Stimulated activated CD4-positive, alpha-beta T cell treated with anti-CD3 and anti-CD28 coated beads, Interleukin-1b, Interleukin-23, amount 100 ng/mL, for 4 hours (primary cell): ENCODE data around the gene CMSS1.
"Not testable (repeated sequence)": the region's sequence is repeated elsewhere in the genome, so short reads cannot be mapped to it uniquely, and the experiment has no call there.

Experiments
- DNase-seq, 2 donors: peaks; one replicate each; pipeline ENCODE4 v3.0.0-alpha.2; 2020; ENCODE audit warnings: low read depth in 2 of 2

The CMSS1 gene

DNA sequence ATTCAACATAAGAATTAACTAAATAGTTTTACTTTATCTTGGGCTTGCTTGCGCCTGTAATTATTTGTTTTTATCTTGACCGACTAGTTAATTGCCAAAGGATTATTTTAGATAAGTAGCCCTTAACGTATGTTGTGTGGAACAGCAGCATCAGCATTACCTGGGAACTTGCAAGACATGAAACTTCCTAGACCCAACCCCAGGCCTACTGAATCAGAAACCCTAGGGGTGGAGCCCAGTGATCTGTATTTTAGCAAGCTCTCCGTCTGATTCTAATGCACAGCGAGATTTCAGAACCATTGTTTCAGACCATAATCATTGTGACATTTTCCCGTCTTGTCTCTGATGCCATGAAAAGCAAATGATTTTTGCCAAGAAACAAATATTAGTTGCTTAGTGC, 265.5 kb downstream of the CMSS1 start:
- DNase-seq = no peak

- DNase-seq = no peak
Measured at GRCh38 chr3:100084100-100084806, 266.6 kb downstream of the CMSS1 start.

DNA sequence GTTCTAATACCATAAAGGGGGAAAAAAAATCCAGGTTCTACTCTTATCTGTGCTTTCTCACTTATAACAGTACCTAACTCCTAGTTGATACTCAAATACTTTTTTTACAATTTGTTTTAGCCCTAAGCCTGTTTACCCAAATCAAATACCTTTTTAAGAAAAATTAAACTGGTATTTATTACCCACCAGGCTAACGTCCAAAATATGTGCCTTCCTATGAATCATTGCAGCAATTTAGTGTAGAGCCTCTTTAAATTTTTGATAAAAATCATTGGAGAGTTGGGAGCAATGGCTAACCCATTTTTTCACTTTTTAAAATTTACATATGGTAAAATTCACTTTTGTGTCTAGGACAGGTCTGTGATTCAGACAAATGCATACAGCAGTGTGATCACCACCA, 268.7 kb downstream of the CMSS1 start:
- DNase-seq = no peak

- DNase-seq = no peak
Measured at GRCh38 chr3:100087198-100087597, 269.5 kb downstream of the CMSS1 start.

DNA sequence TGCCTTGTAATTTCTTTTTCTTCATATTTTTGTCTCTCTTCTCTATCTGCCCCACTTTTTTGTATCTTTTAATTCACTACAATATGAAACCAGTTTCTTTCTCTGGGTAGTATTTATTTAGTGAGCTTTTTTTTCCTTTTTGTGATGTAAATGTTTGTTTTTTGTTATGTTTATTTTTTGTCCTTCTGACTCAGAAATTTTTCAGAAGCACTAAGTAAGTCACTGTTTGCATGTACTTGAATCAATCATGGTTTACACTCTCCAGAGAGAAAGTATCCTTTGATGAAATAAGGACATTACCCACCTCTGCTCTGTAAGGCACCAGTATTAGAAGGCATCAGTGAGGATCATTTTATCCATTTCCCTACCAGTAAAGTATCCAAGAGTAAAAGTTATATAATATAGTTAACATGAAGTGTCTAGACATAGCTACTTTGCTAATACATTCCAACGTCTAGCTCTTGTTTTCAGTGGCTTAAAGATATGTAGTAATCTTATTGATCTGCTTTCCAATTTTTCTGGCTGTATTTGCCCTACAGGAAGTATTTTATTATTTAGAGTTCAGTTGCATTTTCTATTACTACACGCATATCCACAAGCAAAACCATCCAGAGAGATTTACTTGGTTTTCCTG, 271.2 kb downstream of the CMSS1 start:
- no peak for DNase-seq

GRCh38 chr3:100089812-100090668, 272.4 kb downstream of the CMSS1 start:
- no peak for DNase-seq

DNA sequence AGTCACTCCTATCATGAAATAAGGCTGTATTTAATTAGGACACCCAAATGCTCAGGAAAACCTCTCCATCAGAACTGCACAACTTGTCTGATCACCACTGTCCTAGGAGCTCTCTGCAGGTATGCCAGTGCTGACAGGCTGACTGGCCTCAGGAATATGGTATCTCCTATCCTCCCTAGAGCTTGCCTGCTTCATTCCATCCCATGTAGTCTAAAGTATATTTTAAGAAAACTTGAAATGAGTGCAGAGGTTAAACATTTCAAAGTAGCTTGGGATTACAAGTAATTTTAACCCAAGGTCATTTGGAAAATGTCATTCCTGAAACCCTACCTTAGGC, 273.0 kb downstream of the CMSS1 start:
- no peak for DNase-seq

GRCh38 chr3:100093831-100094230, 276.2 kb downstream of the CMSS1 start:
- no peak for DNase-seq

GRCh38 chr3:100096286-100096685, 278.6 kb downstream of the CMSS1 start:
- DNase-seq = not testable (repeated sequence)

- no peak for DNase-seq
Measured at GRCh38 chr3:100096866-100097265, 279.2 kb downstream of the CMSS1 start.

GRCh38 chr3:100097919-100098783, 280.5 kb downstream of the CMSS1 start:
- no peak for DNase-seq

DNA sequence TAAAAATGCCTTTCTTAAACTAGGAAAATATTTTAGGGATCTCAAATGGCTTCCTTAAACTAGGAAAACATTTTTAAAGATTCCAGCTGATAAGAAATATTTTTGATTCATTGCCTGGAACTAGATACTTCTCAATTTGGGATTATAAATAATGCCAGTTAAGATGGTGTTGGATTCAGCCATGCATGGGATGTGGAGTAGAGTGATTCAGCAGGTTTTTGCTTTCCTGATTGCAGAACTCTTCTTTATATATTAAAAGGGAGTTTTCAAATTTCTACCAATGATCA, 281.1 kb downstream of the CMSS1 start:
- DNase-seq = no peak

DNA sequence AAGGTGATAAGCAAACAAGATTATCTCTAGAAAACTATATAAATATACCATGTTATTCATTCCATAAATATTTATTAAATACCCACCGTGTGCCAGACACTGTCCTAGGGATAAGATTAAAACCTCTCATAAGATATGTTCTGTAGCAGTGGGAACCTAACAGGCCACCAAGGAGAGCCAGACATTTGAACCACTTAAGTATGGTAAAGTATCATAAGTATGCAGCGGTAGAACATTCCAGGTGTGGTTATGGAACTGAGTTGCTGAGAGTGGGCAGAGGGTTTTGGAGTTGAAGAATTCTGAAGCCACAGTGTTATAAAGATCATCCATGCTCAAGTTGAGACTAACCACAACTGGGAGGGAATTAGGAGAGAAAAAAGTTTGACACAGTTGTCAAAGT, 282.0 kb downstream of the CMSS1 start:
- no peak for DNase-seq

DNA sequence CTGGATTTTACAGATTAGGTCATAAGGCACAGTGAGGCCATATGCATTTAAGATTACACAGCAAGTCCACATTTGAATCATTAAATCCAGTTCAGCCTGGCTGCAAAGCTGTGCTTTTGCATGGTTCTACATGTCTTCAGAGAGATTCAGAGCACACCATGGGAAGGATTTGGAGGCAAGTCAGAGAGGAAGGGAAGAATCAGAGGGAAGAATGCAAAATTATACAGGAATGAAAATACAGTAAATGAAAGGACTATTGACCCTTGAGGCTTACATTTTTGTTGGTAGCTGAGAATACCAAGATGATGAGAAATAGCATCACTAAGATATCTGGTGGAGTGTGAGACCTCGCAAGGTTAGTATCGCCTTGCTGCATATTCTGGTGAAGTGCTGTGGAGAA, 282.8 kb downstream of the CMSS1 start:
- no peak for DNase-seq

DNA sequence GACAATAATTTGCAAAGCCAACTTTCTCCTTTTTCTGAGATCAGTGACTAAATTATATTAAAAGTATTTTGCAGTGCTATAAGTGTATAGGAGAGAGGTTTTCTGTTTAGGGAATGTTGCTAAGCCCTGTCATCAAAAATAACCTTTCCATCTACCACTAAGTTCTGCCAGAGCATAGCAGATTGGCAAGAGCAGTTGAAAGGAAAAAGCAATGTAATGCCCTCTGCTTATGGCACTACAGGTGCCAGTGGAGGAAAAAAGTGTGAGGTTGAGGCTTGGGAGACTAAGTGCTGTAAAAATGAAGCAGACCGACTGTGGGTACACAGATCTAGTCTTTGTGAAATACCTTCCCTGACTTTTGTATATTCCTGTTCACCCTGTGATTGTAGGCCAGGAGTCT, 285.1 kb downstream of the CMSS1 start:
- DNase-seq = no peak

DNA sequence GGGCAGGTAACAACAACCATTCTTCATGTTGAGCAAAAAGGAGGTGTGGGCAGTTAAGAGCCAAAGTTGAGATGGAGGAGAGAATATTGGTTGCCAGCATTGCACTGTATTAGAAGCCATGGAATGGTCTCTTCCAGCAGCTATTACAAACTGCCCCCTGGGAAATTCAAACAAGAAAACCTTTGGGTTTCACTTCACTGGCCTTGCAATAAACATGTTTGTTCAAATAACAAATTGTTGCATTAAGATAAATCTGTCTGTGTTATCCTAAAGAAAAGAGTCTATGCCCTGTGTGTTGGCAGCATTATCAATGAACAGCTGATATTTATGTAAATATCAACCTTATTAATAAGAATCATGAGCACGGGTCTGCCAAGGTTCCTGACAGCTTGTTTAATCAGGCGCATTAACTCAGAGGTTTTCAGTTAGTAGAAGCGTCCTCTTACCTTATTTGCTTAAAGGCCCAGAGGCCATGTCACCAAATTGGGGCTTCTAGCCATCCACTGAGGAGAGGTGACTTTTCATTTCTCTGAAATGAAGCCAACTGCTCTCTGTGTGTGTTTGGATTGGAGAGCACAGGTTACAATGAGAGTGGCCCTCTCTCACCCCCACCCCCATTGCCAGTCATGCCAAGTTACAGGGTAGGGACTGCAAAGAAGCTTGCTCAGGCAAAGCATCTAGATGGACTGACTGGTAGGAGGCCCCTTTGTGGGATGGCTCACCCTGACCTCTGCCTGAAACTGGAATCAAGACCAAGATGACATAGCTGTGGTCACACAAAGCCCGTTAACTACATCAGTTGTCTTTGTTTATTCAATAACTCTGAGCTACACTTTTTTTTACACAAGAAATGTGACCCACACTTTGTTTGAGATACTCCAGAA, 286.1 kb downstream of the CMSS1 start:
- DNase-seq = no peak

- DNase-seq = no peak
Measured at GRCh38 chr3:100104442-100104798, 286.8 kb downstream of the CMSS1 start.

- no peak for DNase-seq
Measured at GRCh38 chr3:100104817-100105413, 287.3 kb downstream of the CMSS1 start.

- no peak for DNase-seq
Measured at GRCh38 chr3:100105501-100105900, 287.8 kb downstream of the CMSS1 start.

- DNase-seq = no peak
Measured at GRCh38 chr3:100106094-100106493, 288.4 kb downstream of the CMSS1 start.
